Measurements from ENCODE around the gene MRPS10. TPM values are rescaled to one million over a fixed set of nuclear protein-coding genes. Genes with fewer than 3 reads are reported as not detected.
"Not testable (repeated sequence)": the region's sequence is repeated elsewhere in the genome, so short reads cannot be mapped to it uniquely, and the experiment has no call there.

MRPS10 gene
- total RNA-seq, 1 donor, result 52.5 TPM

DNA sequence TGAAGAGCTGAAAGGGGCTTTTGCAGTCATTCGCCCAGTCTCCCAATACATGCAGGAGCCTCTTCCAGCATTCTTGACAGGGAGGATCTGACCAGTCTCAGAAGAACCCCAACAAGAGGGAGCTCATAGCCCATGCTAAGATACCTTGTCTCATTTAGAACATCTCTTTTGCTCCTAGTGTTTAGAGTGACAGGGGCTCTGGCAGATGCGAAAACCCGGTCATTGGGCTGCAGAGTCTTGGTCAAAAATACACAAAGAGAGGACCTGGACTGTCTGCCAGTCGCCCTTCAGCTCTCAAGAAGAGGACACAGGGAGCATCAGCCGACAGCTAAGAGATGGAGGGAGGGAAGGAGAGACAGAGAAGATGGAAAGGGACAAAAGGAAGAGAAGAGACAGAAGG, 23.6 kb downstream of the MRPS10 start:
- H3K4me2 ChIP-seq (ENCODE audit: insufficient read depth, low read length), result no peak overlapping the region
- no peak overlapping the region for H3K4me3 ChIP-seq (ENCODE audit: insufficient read depth, low read length)
- TF ChIP-seq, protein P1, sequence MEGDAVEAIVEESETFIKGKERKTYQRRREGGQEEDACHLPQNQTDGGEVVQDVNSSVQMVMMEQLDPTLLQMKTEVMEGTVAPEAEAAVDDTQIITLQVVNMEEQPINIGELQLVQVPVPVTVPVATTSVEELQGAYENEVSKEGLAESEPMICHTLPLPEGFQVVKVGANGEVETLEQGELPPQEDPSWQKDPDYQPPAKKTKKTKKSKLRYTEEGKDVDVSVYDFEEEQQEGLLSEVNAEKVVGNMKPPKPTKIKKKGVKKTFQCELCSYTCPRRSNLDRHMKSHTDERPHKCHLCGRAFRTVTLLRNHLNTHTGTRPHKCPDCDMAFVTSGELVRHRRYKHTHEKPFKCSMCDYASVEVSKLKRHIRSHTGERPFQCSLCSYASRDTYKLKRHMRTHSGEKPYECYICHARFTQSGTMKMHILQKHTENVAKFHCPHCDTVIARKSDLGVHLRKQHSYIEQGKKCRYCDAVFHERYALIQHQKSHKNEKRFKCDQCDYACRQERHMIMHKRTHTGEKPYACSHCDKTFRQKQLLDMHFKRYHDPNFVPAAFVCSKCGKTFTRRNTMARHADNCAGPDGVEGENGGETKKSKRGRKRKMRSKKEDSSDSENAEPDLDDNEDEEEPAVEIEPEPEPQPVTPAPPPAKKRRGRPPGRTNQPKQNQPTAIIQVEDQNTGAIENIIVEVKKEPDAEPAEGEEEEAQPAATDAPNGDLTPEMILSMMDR (IDR thresholded peaks at IDR 0.05; ENCODE audit: extremely low read depth, low read depth, low read length), result no peak
- H3K79me2 ChIP-seq (ENCODE audit: insufficient read depth, low read length), result no peaks in the 10 kb centered on the region
- no peaks in the 10 kb centered on the region for H3K9me3 ChIP-seq (ENCODE audit: low read depth, low read length)
- H3K27me3 ChIP-seq (ENCODE audit: insufficient read depth, low read length), result no peaks in the 10 kb centered on the region
- H3K27ac ChIP-seq (ENCODE audit: low read depth, low read length), result no peak overlapping the region
- no peaks in the 10 kb centered on the region for H3K36me3 ChIP-seq (ENCODE audit: insufficient read depth, low read length)
- peaks cover 23% of the 10 kb centered on the region for H3K4me1 ChIP-seq (ENCODE audit: insufficient read depth, low read length)
- H4K20me1 ChIP-seq (ENCODE audit: insufficient read depth, low read length), result no peaks in the 10 kb centered on the region
- no peak overlapping the region for H2AFZ ChIP-seq (ENCODE audit: low read length)
- DNase-seq (ENCODE audit: insufficient read length, low spot score, missing footprints), result no peak

DNA sequence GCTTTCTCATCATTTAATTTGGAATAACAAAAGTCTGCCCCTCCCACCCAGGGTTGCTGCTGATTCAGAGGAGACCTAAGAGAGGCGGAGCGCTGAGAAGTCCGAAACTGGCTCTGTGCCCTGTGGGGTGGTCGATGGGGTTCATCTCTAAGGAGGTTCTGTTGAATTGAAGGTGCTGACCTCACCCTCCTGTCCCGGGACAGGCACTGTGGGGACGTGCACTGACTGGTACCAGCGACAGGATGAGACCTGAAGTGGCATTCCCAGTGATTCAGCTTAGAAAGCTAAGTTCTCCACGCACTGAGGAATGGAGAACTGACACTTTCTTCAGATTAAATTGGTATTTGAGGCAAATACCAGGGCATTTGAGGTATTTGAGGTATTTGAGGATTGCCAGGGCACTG, 24.2 kb downstream of the MRPS10 start:
- Histone ChIP-seq H3K4me3 (ENCODE audit: insufficient read depth, low read length) (peak overlapping the region; percentile 59), H4K20me1 (ENCODE audit: insufficient read depth, low read length) (no peaks in the 10 kb centered on the region), H3K9me3 (ENCODE audit: low read depth, low read length) (no peaks in the 10 kb centered on the region), H3K27ac (ENCODE audit: low read depth, low read length) (no peak overlapping the region), H3K4me2 (ENCODE audit: insufficient read depth, low read length) (peak overlapping the region; percentile 79), H3K4me1 (ENCODE audit: insufficient read depth, low read length) (peaks cover 23% of the 10 kb centered on the region), H3K27me3 (ENCODE audit: insufficient read depth, low read length) (no peaks in the 10 kb centered on the region), H3K79me2 (ENCODE audit: insufficient read depth, low read length) (no peaks in the 10 kb centered on the region), H2AFZ (ENCODE audit: low read length) (peak overlapping the region; percentile 63), H3K36me3 (ENCODE audit: insufficient read depth, low read length) (no peaks in the 10 kb centered on the region)
- DNase-seq (ENCODE audit: insufficient read length, low spot score, missing footprints), result peak; percentile 80
- TF ChIP-seq, protein P1 (IDR thresholded peaks at IDR 0.05; ENCODE audit: extremely low read depth, low read depth, low read length), result no peak

DNA sequence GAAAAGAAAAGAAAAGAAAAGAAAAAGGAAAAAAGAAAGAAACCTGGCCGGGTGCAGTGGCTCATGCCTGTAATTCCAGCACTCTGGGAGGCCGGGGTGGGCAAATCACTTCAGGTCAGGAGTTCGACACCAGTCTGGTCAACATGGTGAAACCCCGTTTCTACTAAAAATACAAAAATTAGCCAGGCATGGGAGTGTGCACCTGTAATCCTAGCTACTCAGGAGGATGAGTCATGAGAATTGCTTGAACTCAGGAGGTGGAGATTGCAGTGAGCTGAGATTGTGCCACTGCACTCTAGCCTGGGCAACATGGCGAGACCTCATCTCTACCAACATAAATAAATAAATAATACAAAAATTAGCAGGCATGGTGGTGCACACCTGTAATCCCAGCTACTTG, 25.3 kb downstream of the MRPS10 start:
- peaks cover 14% of the 10 kb centered on the region for H3K4me1 ChIP-seq (ENCODE audit: insufficient read depth, low read length)
- H2AFZ ChIP-seq (ENCODE audit: low read length); H3K4me3 ChIP-seq (ENCODE audit: insufficient read depth, low read length); H3K27ac ChIP-seq (ENCODE audit: low read depth, low read length); H3K79me2 ChIP-seq (ENCODE audit: insufficient read depth, low read length); H4K20me1 ChIP-seq (ENCODE audit: insufficient read depth, low read length); H3K36me3 ChIP-seq (ENCODE audit: insufficient read depth, low read length); H3K4me2 ChIP-seq (ENCODE audit: insufficient read depth, low read length); DNase-seq (ENCODE audit: insufficient read length, low spot score, missing footprints); H3K27me3 ChIP-seq (ENCODE audit: insufficient read depth, low read length); H3K9me3 ChIP-seq (ENCODE audit: low read depth, low read length): not testable (repeated sequence)

DNA sequence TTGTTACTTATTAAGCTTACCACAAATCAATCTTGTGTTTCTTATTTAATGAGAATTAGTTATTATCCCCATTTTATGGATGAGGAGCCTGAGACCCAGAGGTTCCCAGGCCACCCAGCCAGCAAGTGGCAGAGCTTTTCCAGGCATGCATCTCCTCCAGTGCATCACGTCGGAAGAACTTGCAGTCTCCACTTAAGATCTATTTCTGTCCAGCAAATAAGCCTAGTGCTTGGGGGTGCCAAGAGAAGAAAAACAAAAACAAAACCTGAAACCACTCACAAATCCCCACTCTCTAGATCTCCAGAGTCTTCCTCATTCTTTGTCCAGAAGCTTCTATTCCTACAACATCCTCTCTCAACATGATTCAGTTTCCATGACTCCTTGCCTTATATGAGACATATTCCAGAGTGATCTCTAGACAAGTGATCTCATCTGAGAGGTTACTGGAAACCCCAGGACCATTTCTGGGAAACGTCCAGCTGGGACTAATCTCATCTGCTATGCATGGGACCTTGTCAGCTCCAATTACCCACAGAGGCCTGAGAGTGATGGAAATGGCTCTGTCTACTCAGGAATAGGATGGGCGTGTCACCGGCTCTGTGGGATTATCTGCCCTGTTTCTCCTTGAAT, 27.0 kb downstream of the MRPS10 start:
- Histone ChIP-seq H3K9me3 (ENCODE audit: low read depth, low read length) (no peaks in the 10 kb centered on the region), H4K20me1 (ENCODE audit: insufficient read depth, low read length) (no peaks in the 10 kb centered on the region), H3K79me2 (ENCODE audit: insufficient read depth, low read length) (no peaks in the 10 kb centered on the region), H3K4me1 (ENCODE audit: insufficient read depth, low read length) (peaks cover 12% of the 10 kb centered on the region), H2AFZ (ENCODE audit: low read length) (no peak overlapping the region), H3K27ac (ENCODE audit: low read depth, low read length) (peak overlapping the region; percentile 35), H3K4me3 (ENCODE audit: insufficient read depth, low read length) (no peak overlapping the region), H3K27me3 (ENCODE audit: insufficient read depth, low read length) (no peaks in the 10 kb centered on the region), H3K4me2 (ENCODE audit: insufficient read depth, low read length) (no peak overlapping the region), H3K36me3 (ENCODE audit: insufficient read depth, low read length) (no peaks in the 10 kb centered on the region)
- TF ChIP-seq, protein P1 (IDR thresholded peaks at IDR 0.05; ENCODE audit: extremely low read depth, low read depth, low read length), result no peak
- peak; percentile 86 for DNase-seq (ENCODE audit: insufficient read length, low spot score, missing footprints)

Data from osteoblast (primary cell).